Activated CD4-positive, alpha-beta T cell treated with anti-CD3 and anti-CD28 coated beads for 48 hours (primary cell): Measurements from ENCODE around the gene SLC38A10.

Source experiments
- DNase-seq: peaks from one replicate; pipeline ENCODE4 v3.0.0-alpha.2; 2020

Gene SLC38A10

GRCh38 chr17:81222906-81223761, 72.0 kb downstream of the SLC38A10 start, which contains the start of gene CEP131:
TSS of gene CEP131 (minus strand) at chr17:81222965. CDS start at chr17:81220056, 2,909 bp downstream.
- peak; percentile 100 for DNase-seq

- no peak for DNase-seq
Observed at GRCh38 chr17:81222620-81222905, 72.5 kb downstream of the SLC38A10 start.

- DNase-seq: no peak
Observed at GRCh38 chr17:81221842-81222619, 73.1 kb downstream of the SLC38A10 start.

- no peak for DNase-seq
Observed at GRCh38 chr17:81221371-81221841, 73.7 kb downstream of the SLC38A10 start.

- no peak for DNase-seq
Observed at GRCh38 chr17:81219476-81220180, 75.5 kb downstream of the SLC38A10 start.

GRCh38 chr17:81218991-81219390, 76.1 kb downstream of the SLC38A10 start:
- DNase-seq: no peak

GRCh38 chr17:81218459-81218858, 76.6 kb downstream of the SLC38A10 start:
- no peak for DNase-seq

GRCh38 chr17:81217491-81217890, 77.6 kb downstream of the SLC38A10 start:
- DNase-seq: no peak

GRCh38 chr17:81213978-81214377, 81.1 kb downstream of the SLC38A10 start:
- no peak for DNase-seq

- no peak for DNase-seq
Observed at GRCh38 chr17:81212365-81212764, 82.7 kb downstream of the SLC38A10 start.

- DNase-seq: no peak
Observed at GRCh38 chr17:81210868-81211267, 84.2 kb downstream of the SLC38A10 start.

GRCh38 chr17:81210466-81210865, 84.6 kb downstream of the SLC38A10 start:
- DNase-seq: no peak

- no peak for DNase-seq
Observed at GRCh38 chr17:81209141-81209540, 86.0 kb downstream of the SLC38A10 start.

- DNase-seq: no peak
Observed at GRCh38 chr17:81208651-81209050, 86.5 kb downstream of the SLC38A10 start.

- DNase-seq: no peak
Observed at GRCh38 chr17:81207610-81208581, 87.2 kb downstream of the SLC38A10 start.

- DNase-seq: no peak
Observed at GRCh38 chr17:81206657-81207056, 88.5 kb downstream of the SLC38A10 start.

- no peak for DNase-seq
Observed at GRCh38 chr17:81206166-81206565, 88.9 kb downstream of the SLC38A10 start.

GRCh38 chr17:81204578-81204977, 90.5 kb downstream of the SLC38A10 start:
- DNase-seq: no peak

GRCh38 chr17:81203136-81203535, 92.0 kb downstream of the SLC38A10 start:
- DNase-seq: no peak

- no peak for DNase-seq
Observed at GRCh38 chr17:81202318-81202717, 92.8 kb downstream of the SLC38A10 start.

GRCh38 chr17:81200695-81201580, 94.2 kb downstream of the SLC38A10 start:
- DNase-seq: peak; percentile 49
